Mucosa of rectum (tissue), 2 donors: Measurements from ENCODE around the gene SANBR.

Source experiments
- H3K27ac ChIP-seq, 2 donors: one replicate each; pipeline ENCODE4 v1.7.0; 2013; ENCODE audit warnings: inconsistent platforms in 2 of 2, low read depth in 2 of 2, low read length in 2 of 2
- H3K27me3 ChIP-seq, 2 donors: one replicate each; pipeline ENCODE4 v1.7.0; 2013; ENCODE audit warnings: low read length in 2 of 2; ENCODE audit not compliant: control insufficient read depth in 2 of 2, insufficient read depth in 2 of 2
- H3K36me3 ChIP-seq, 2 donors: one replicate each; pipeline ENCODE4 v1.7.0; 2013; ENCODE audit warnings: low read length in 2 of 2; ENCODE audit not compliant: control insufficient read depth in 2 of 2, insufficient read depth in 2 of 2
- H3K4me1 ChIP-seq, 2 donors: one replicate each; pipeline ENCODE4 v1.7.0; 2013; ENCODE audit warnings: low read length in 2 of 2, mild to moderate bottlenecking in 1 of 2; ENCODE audit not compliant: control insufficient read depth in 2 of 2, insufficient read depth in 2 of 2
- H3K4me3 ChIP-seq, 2 donors: one replicate each; pipeline ENCODE4 v1.7.0; 2013; ENCODE audit warnings: low read length in 2 of 2
- H3K9ac ChIP-seq, 2 donors: one replicate each; pipeline ENCODE4 v1.7.0; 2013; ENCODE audit warnings: low read length in 2 of 2, low read depth in 1 of 2, mild to moderate bottlenecking in 1 of 2
- H3K9me3 ChIP-seq, 2 donors: one replicate each; pipeline ENCODE4 v1.7.0; 2013; ENCODE audit warnings: low read length in 2 of 2; ENCODE audit not compliant: control insufficient read depth in 2 of 2
- donor health status: healthy.
- donor health status: Normal muscosa, but diverticular disease.

Gene SANBR

GRCh38 chr2:61085883-61086282, 20.2 kb downstream of the SANBR start:
- Histone ChIP-seq H3K4me3 (no peak overlapping the region), H3K36me3 (peaks cover 0 to 8% of the 10 kb centered on the region in 2 donors), H3K9ac (no peak overlapping the region), H3K27me3 (no peaks in the 10 kb centered on the region), H3K9me3 (no peaks in the 10 kb centered on the region), H3K27ac (no peak overlapping the region), H3K4me1 (no peaks in the 10 kb centered on the region)

- no peak overlapping the region for H3K27ac ChIP-seq
- H3K9me3 ChIP-seq = no peaks in the 10 kb centered on the region
- H3K4me1 ChIP-seq = no peaks in the 10 kb centered on the region
- no peaks in the 10 kb centered on the region for H3K27me3 ChIP-seq
- no peak overlapping the region for H3K9ac ChIP-seq
- H3K4me3 ChIP-seq = no peak overlapping the region
- peaks cover 0 to 6% of the 10 kb centered on the region in 2 donors for H3K36me3 ChIP-seq
Observed at GRCh38 chr2:61089797-61090196, 24.1 kb downstream of the SANBR start.

GRCh38 chr2:61090386-61090921, 24.8 kb downstream of the SANBR start:
- Histone ChIP-seq H3K4me1 (no peaks in the 10 kb centered on the region), H3K27me3 (no peaks in the 10 kb centered on the region), H3K36me3 (peaks cover 0 to 6% of the 10 kb centered on the region in 2 donors), H3K4me3 (no peak overlapping the region), H3K9me3 (no peaks in the 10 kb centered on the region), H3K9ac (no peak overlapping the region), H3K27ac (no peak overlapping the region)

- no peak overlapping the region for H3K4me3 ChIP-seq
- peaks cover 0 to 6% of the 10 kb centered on the region in 2 donors for H3K36me3 ChIP-seq
- H3K27me3 ChIP-seq = no peaks in the 10 kb centered on the region
- H3K9ac ChIP-seq = no peak overlapping the region
- H3K27ac ChIP-seq = no peak overlapping the region
- no peaks in the 10 kb centered on the region for H3K4me1 ChIP-seq
- H3K9me3 ChIP-seq = no peaks in the 10 kb centered on the region
Observed at GRCh38 chr2:61091485-61091884, 25.8 kb downstream of the SANBR start.

- H3K27ac ChIP-seq = no peak overlapping the region
- no peaks in the 10 kb centered on the region for H3K4me1 ChIP-seq
- H3K9ac ChIP-seq = no peak overlapping the region
- no peak overlapping the region for H3K4me3 ChIP-seq
- H3K27me3 ChIP-seq = no peaks in the 10 kb centered on the region
- no peaks in the 10 kb centered on the region for H3K36me3 ChIP-seq
- H3K9me3 ChIP-seq = no peaks in the 10 kb centered on the region
Observed at GRCh38 chr2:61096438-61096837, 30.8 kb downstream of the SANBR start.

- Histone ChIP-seq H3K27ac (no peak overlapping the region), H3K4me3 (no peak overlapping the region), H3K4me1 (no peaks in the 10 kb centered on the region), H3K9me3 (no peaks in the 10 kb centered on the region), H3K36me3 (peaks cover 0 to 4% of the 10 kb centered on the region in 2 donors), H3K27me3 (no peaks in the 10 kb centered on the region), H3K9ac (no peak overlapping the region)
Observed at GRCh38 chr2:61100801-61101200, 35.1 kb downstream of the SANBR start.

- H3K9ac ChIP-seq = no peak overlapping the region
Observed at GRCh38 chr2:61109291-61109690, 43.6 kb downstream of the SANBR start.

GRCh38 chr2:61111708-61112107, 46.0 kb downstream of the SANBR start:
- Histone ChIP-seq H3K36me3 (peaks cover 2 to 4% of the 10 kb centered on the region in 2 donors), H3K27me3 (no peaks in the 10 kb centered on the region), H3K4me3 (no peak overlapping the region), H3K9me3 (no peaks in the 10 kb centered on the region), H3K4me1 (no peaks in the 10 kb centered on the region), H3K27ac (no peak overlapping the region), H3K9ac (no peak overlapping the region)

More at GRCh38 chr2:61109291-61109690, 43.6 kb downstream of the SANBR start:
- H3K4me3 ChIP-seq = no peak overlapping the region
- H3K36me3 ChIP-seq = peaks cover 2% of the 10 kb centered on the region in 2 donors
- no peaks in the 10 kb centered on the region for H3K27me3 ChIP-seq
- no peaks in the 10 kb centered on the region for H3K4me1 ChIP-seq
- H3K9me3 ChIP-seq = no peaks in the 10 kb centered on the region
- no peak overlapping the region for H3K27ac ChIP-seq

GRCh38 chr2:61114147-61114546, 48.5 kb downstream of the SANBR start:
- no peak overlapping the region for H3K4me3 ChIP-seq
- peaks cover 2 to 7% of the 10 kb centered on the region in 2 donors for H3K36me3 ChIP-seq
- H3K27ac ChIP-seq = no peak overlapping the region
- H3K9ac ChIP-seq = no peak overlapping the region
- no peaks in the 10 kb centered on the region for H3K9me3 ChIP-seq
- H3K4me1 ChIP-seq = no peaks in the 10 kb centered on the region
- no peaks in the 10 kb centered on the region for H3K27me3 ChIP-seq
